Activated T-helper 1 cell treated with anti-CD3 and anti-CD28 coated beads, Interleukin-12 subunit alpha, Interleukin-12 subunit beta, Interleukin-2, Interleukin-4 antibody, amounts not matched to agents 30 ng/mL and 10 ng/mL and 1 ng/mL, durations not matched to agents 14 hours and 24 hours and 36 hours (primary cell): Measurements from ENCODE around the gene GDPD2. TPM values are rescaled to one million over a fixed set of nuclear protein-coding genes. Genes with fewer than 3 reads are reported as not detected.
A peak's percentile ranks its signal among the peaks of the same experiment; 100 is the strongest.

Experiments
- DNase-seq: peaks from one replicate; pipeline ENCODE4 v3.0.0; 2021; ENCODE audit warnings: low spot score
- H3K27ac Mint-ChIP-seq: one replicate; pipeline ENCODE4 v1.8.0; 2021; ENCODE audit warnings: mild to moderate bottlenecking, mixed read lengths
- H3K27me3 Mint-ChIP-seq: one replicate; pipeline ENCODE4 v1.8.0; 2022; ENCODE audit warnings: mild to moderate bottlenecking, moderate library complexity, mixed read lengths; ENCODE audit not compliant: insufficient read depth
- H3K36me3 Mint-ChIP-seq: one replicate; pipeline ENCODE4 v1.8.0; 2021; ENCODE audit warnings: low read depth, mixed read lengths
- H3K4me1 Mint-ChIP-seq: one replicate; pipeline ENCODE4 v1.8.0; 2021; ENCODE audit warnings: low read depth, mixed read lengths
- H3K4me3 Mint-ChIP-seq: one replicate; pipeline ENCODE4 v1.8.0; 2021; ENCODE audit warnings: mild to moderate bottlenecking, moderate library complexity, mixed read lengths
- H3K9me3 Mint-ChIP-seq: one replicate; pipeline ENCODE4 v1.8.0; 2021; ENCODE audit warnings: mixed read lengths
- intact Hi-C: fragments of 100-400 bp; cut with micrococcal nuclease; formaldehyde crosslinking; loops from one replicate; pipeline ENCODE4 v1.15.1; 2024
- total RNA-seq: library from RNA; stranded (reverse); gene quantifications from 2 replicates; pipeline ENCODE4 v1.2.3, GENCODE V29; 2022

GDPD2 gene
- total RNA-seq, 1 donor from 2014 or later = not detected

- no peak overlapping the region for H3K27ac Mint-ChIP-seq
- intact Hi-C loops = no loop called here
- no peaks in the 10 kb centered on the region for H3K36me3 Mint-ChIP-seq
- H3K9me3 Mint-ChIP-seq = no peaks in the 10 kb centered on the region
- peaks cover 4% of the 10 kb centered on the region for H3K4me1 Mint-ChIP-seq
- no peak overlapping the region for H3K4me3 Mint-ChIP-seq
- DNase-seq = no peak
- peaks cover 45% of the 10 kb centered on the region for H3K27me3 Mint-ChIP-seq
Measured at GRCh38 chrX:70444946-70445656, 22.0 kb downstream of the GDPD2 start.

GRCh38 chrX:70445951-70446350 is 22.8 kb downstream of the GDPD2 start:
- no peak for DNase-seq
- Mint-ChIP-seq H3K27ac (no peak overlapping the region), H3K9me3 (no peaks in the 10 kb centered on the region), H3K4me1 (peaks cover 4% of the 10 kb centered on the region), H3K27me3 (peaks cover 39% of the 10 kb centered on the region), H3K36me3 (no peaks in the 10 kb centered on the region), H3K4me3 (peak overlapping the region; percentile 6)
- intact Hi-C loops = no loop called here

- Mint-ChIP-seq H3K27ac (no peak overlapping the region), H3K9me3 (no peaks in the 10 kb centered on the region), H3K36me3 (no peaks in the 10 kb centered on the region), H3K4me3 (no peak overlapping the region), H3K27me3 (peaks cover 34% of the 10 kb centered on the region), H3K4me1 (peaks cover 4% of the 10 kb centered on the region)
- intact Hi-C loops = no loop called here
- no peak for DNase-seq
Measured at GRCh38 chrX:70446380-70447350, 23.6 kb downstream of the GDPD2 start.

GRCh38 chrX:70449457-70449966 is 26.4 kb downstream of the GDPD2 start:
- peaks cover 21% of the 10 kb centered on the region for H3K4me1 Mint-ChIP-seq
- H3K27me3 Mint-ChIP-seq = peaks cover 17% of the 10 kb centered on the region
- no peak for DNase-seq
- H3K36me3 Mint-ChIP-seq = peaks cover 3% of the 10 kb centered on the region
- no peaks in the 10 kb centered on the region for H3K9me3 Mint-ChIP-seq
- no peak overlapping the region for H3K4me3 Mint-ChIP-seq
- H3K27ac Mint-ChIP-seq = no peak overlapping the region
- intact Hi-C loops = no loop called here

GRCh38 chrX:70452143-70452733 is 29.1 kb downstream of the GDPD2 start:
- Mint-ChIP-seq H3K36me3 (peaks cover 9% of the 10 kb centered on the region), H3K4me1 (peaks cover 38% of the 10 kb centered on the region), H3K27me3 (peaks cover 3% of the 10 kb centered on the region), H3K27ac (peak overlapping the region; percentile 89), H3K4me3 (peak overlapping the region; percentile 93), H3K9me3 (no peaks in the 10 kb centered on the region)
- intact Hi-C loops = loop anchor here (1.0 to 10.0 kb wide), 6 partner anchors 102 to 837 kb away; partner anchors contain the start of genes EDA and FOXO4
- DNase-seq = peak; percentile 26

- Mint-ChIP-seq H3K27me3 (peaks cover 2% of the 10 kb centered on the region), H3K4me1 (peaks cover 38% of the 10 kb centered on the region), H3K27ac (peak overlapping the region; percentile 69), H3K4me3 (peak overlapping the region; percentile 93), H3K36me3 (peaks cover 9% of the 10 kb centered on the region), H3K9me3 (no peaks in the 10 kb centered on the region)
- DNase-seq = no peak
- intact Hi-C loops = loop anchor here (5.0 to 10.0 kb wide), 5 partner anchors 304 to 838 kb away; partner anchors contain the start of genes EDA and FOXO4
Measured at GRCh38 chrX:70453024-70453618, 30.0 kb downstream of the GDPD2 start.

- DNase-seq = peak; percentile 67
- Mint-ChIP-seq H3K4me1 (peaks cover 38% of the 10 kb centered on the region), H3K9me3 (no peaks in the 10 kb centered on the region), H3K36me3 (peaks cover 9% of the 10 kb centered on the region), H3K27ac (peak overlapping the region; percentile 96), H3K4me3 (peak overlapping the region; percentile 93), H3K27me3 (no peaks in the 10 kb centered on the region)
- intact Hi-C loops = loop anchor here (1.0 to 10.0 kb wide), 7 partner anchors 54 to 840 kb away; partner anchors contain the start of genes EDA and FOXO4
Measured at GRCh38 chrX:70454441-70455365, 31.6 kb downstream of the GDPD2 start.

- intact Hi-C loops = loop anchor here (1.0 to 10.0 kb wide), 7 partner anchors 21 to 841 kb away; partner anchors contain the start of genes EDA and FOXO4
- Mint-ChIP-seq H3K4me3 (peak overlapping the region; percentile 93), H3K27me3 (no peaks in the 10 kb centered on the region), H3K4me1 (peaks cover 38% of the 10 kb centered on the region), H3K36me3 (peaks cover 9% of the 10 kb centered on the region), H3K27ac (peak overlapping the region; percentile 96), H3K9me3 (no peaks in the 10 kb centered on the region)
- DNase-seq = no peak
Measured at GRCh38 chrX:70455366-70456202, 32.5 kb downstream of the GDPD2 start.

- Mint-ChIP-seq H3K27me3 (no peaks in the 10 kb centered on the region), H3K27ac (peak overlapping the region; percentile 96), H3K36me3 (peaks cover 13% of the 10 kb centered on the region), H3K9me3 (no peaks in the 10 kb centered on the region), H3K4me1 (peaks cover 38% of the 10 kb centered on the region), H3K4me3 (peak overlapping the region; percentile 93)
- intact Hi-C loops = loop anchor here (1.0 to 10.0 kb wide), 7 partner anchors 22 to 841 kb away; partner anchors contain the start of genes EDA and FOXO4
- DNase-seq = no peak
Measured at GRCh38 chrX:70456256-70456655, 33.1 kb downstream of the GDPD2 start.

GRCh38 chrX:70461026-70461425 is 37.9 kb downstream of the GDPD2 start:
- H3K9me3 Mint-ChIP-seq = no peaks in the 10 kb centered on the region
- H3K27ac Mint-ChIP-seq = no peak overlapping the region
- DNase-seq = no peak
- intact Hi-C loops = no loop called here
- H3K4me1 Mint-ChIP-seq = peaks cover 12% of the 10 kb centered on the region
- H3K27me3 Mint-ChIP-seq = no peaks in the 10 kb centered on the region
- H3K36me3 Mint-ChIP-seq = peaks cover 15% of the 10 kb centered on the region
- H3K4me3 Mint-ChIP-seq = no peak overlapping the region

GRCh38 chrX:70464051-70464450 is 40.9 kb downstream of the GDPD2 start:
- peaks cover 12% of the 10 kb centered on the region for H3K36me3 Mint-ChIP-seq
- H3K9me3 Mint-ChIP-seq = no peaks in the 10 kb centered on the region
- H3K27ac Mint-ChIP-seq = no peak overlapping the region
- H3K27me3 Mint-ChIP-seq = no peaks in the 10 kb centered on the region
- H3K4me1 Mint-ChIP-seq = no peaks in the 10 kb centered on the region
- no peak for DNase-seq
- intact Hi-C loops = no loop called here
- no peak overlapping the region for H3K4me3 Mint-ChIP-seq
